Right lobe of liver (tissue), 4 donors: Measurements from ENCODE around the gene GNAI2.

Experiments
- CTCF ChIP-seq, 4 donors: fragments of 200-600 bp in 3 of 4; fragments of 450-650 bp in 1 of 4; IDR thresholded peaks; one replicate each; pipeline versions ENCODE4 v1.5.1 to v1.8.0; 2016 to 2022; ENCODE audit warnings: antibody characterized with exemption in 4 of 4, mild to moderate bottlenecking in 2 of 4
- POLR2A ChIP-seq: fragments of 450-650 bp; IDR thresholded peaks from one replicate; pipeline ENCODE4 v1.6.1; 2017; ENCODE audit warnings: antibody characterized with exemption, mild to moderate bottlenecking
- donor health status: DM: no; HTN: no; CAD: no.
- donor health status: DM: no; HTN: no; CAD: no.
- donor health status: DM: no; HTN: yes; CAD: no.

GRCh38 chr3:50303013-50303815, 67.2 kb downstream of the GNAI2 start, which contains the start of gene HYAL1:
- TF ChIP-seq CTCF (IDR thresholded peaks at IDR 0.05): peak; percentile 28 to 42 (median 34)
- TF ChIP-seq POLR2A: peak; percentile 75
